Activated CD8-positive, alpha-beta T cell treated with anti-CD3 and anti-CD28 coated beads, Interleukin-2, amount 10 ng/mL, durations not matched to agents 7 days and 5 days (primary cell): ENCODE measurements around the gene RGSL1. TPM values are rescaled to one million over a fixed set of nuclear protein-coding genes. Genes with fewer than 3 reads are reported as not detected.

Source experiments
- ATAC-seq: fragments of 150-1000 bp; cut with Tn5 transposase; one replicate; pipeline ENCODE4 v1.10.0; 2021; ENCODE audit warnings: moderate library complexity
- CTCF ChIA-PET: fragments of 350-600 bp; sonication (Branson Sonifier 250); formaldehyde crosslinking; loops from one replicate; lab custom pipeline; 2021; ENCODE audit warnings: antibody characterized with exemption; lab: Charles Lee
- POLR2A ChIA-PET: fragments of 350-600 bp; sonication (Branson Sonifier 250); formaldehyde crosslinking; loops from one replicate; lab custom pipeline; 2021; ENCODE audit warnings: antibody characterized with exemption; lab: Charles Lee
- DNase-seq: peaks from one replicate; pipeline ENCODE4 v3.0.0-alpha.2; 2020
- H3K27ac Mint-ChIP-seq: one replicate; pipeline ENCODE4 v1.8.0; 2021; ENCODE audit warnings: mild to moderate bottlenecking, mixed read lengths
- H3K27me3 Mint-ChIP-seq: one replicate; pipeline ENCODE4 v1.8.0; 2021; ENCODE audit warnings: low read depth, mixed read lengths
- H3K36me3 Mint-ChIP-seq: one replicate; pipeline ENCODE4 v1.8.0; 2021; ENCODE audit warnings: low read depth, mixed read lengths
- H3K4me1 Mint-ChIP-seq: one replicate; pipeline ENCODE4 v1.8.0; 2021; ENCODE audit warnings: low read depth, mixed read lengths
- H3K4me3 Mint-ChIP-seq: one replicate; pipeline ENCODE4 v1.8.0; 2021; ENCODE audit warnings: mild to moderate bottlenecking, mixed read lengths
- H3K9me3 Mint-ChIP-seq: one replicate; pipeline ENCODE4 v1.8.0; 2022; ENCODE audit warnings: mixed read lengths; ENCODE audit not compliant: insufficient read depth
- total RNA-seq, 2 experiments: library from RNA; stranded (reverse); gene quantifications; one replicate each; pipeline ENCODE4 v1.2.3, GENCODE V29; 2021

Gene RGSL1
- total RNA-seq, 2 experiments from 2014 or later, result not detected

- no peaks in the 10 kb centered on the region for H3K9me3 Mint-ChIP-seq
- ATAC-seq (no peak), DNase-seq (no peak)
- no peak overlapping the region for H3K4me3 Mint-ChIP-seq
- ChIA-PET POLR2A (interaction anchor here (0.6 to 2.3 kb wide), 2 partner anchors 8 to 243 kb away, joined by 3 to 12 read pairs; partner anchors contain the start of gene RNASEL), CTCF (interaction anchor here (1.0 to 17.9 kb wide), 5 partner anchors 9 to 193 kb away, joined by 3 to 899 read pairs (median 42); partner anchors contain the start of genes NPL, RGS16 and RNASEL)
- peaks cover 6% of the 10 kb centered on the region for H3K27me3 Mint-ChIP-seq
- peaks cover 7% of the 10 kb centered on the region for H3K4me1 Mint-ChIP-seq
- H3K36me3 Mint-ChIP-seq, result peaks cover 4% of the 10 kb centered on the region
- no peak overlapping the region for H3K27ac Mint-ChIP-seq
Measured at GRCh38 chr1:182596934-182597333, 147.0 kb downstream of the RGSL1 start.

GRCh38 chr1:182598296-182598695 lies 148.3 kb downstream of the RGSL1 start:
- H3K27ac Mint-ChIP-seq, result no peak overlapping the region
- DNase-seq (no peak), ATAC-seq (no peak)
- H3K27me3 Mint-ChIP-seq, result peaks cover 5% of the 10 kb centered on the region
- CTCF ChIA-PET, result interaction anchor here (1.0 to 17.9 kb wide), 12 partner anchors 9 to 513 kb away, joined by 3 to 899 read pairs (median 4); partner anchors contain the start of genes NPL and RNASEL
- H3K9me3 Mint-ChIP-seq, result no peaks in the 10 kb centered on the region
- POLR2A ChIA-PET, result interaction anchor here (0.6 to 2.3 kb wide), 2 partner anchors 9 to 326 kb away, joined by 3 to 12 read pairs; partner anchors contain the start of gene RNASEL
- H3K4me3 Mint-ChIP-seq, result no peak overlapping the region
- peaks cover 4% of the 10 kb centered on the region for H3K36me3 Mint-ChIP-seq
- peaks cover 7% of the 10 kb centered on the region for H3K4me1 Mint-ChIP-seq

- Mint-ChIP-seq H3K36me3 (peaks cover 4% of the 10 kb centered on the region), H3K27me3 (peaks cover 4% of the 10 kb centered on the region), H3K4me3 (no peak overlapping the region), H3K9me3 (no peaks in the 10 kb centered on the region), H3K27ac (no peak overlapping the region), H3K4me1 (peaks cover 7% of the 10 kb centered on the region)
- POLR2A ChIA-PET, result interaction anchor here (1.0 kb wide), 1 partner anchor 25 kb away, joined by 3 read pairs; no protein-coding TSS in a partner anchor
- DNase-seq (peak; percentile 45), ATAC-seq (no peak)
- CTCF ChIA-PET, result interaction anchor here (0.7 to 17.9 kb wide), 15 partner anchors 13 to 514 kb away, joined by 3 to 899 read pairs (median 4); partner anchors contain the start of genes NPL and RNASEL
Measured at GRCh38 chr1:182599339-182599738, 149.4 kb downstream of the RGSL1 start.

- Mint-ChIP-seq H3K36me3 (peaks cover 4% of the 10 kb centered on the region), H3K27ac (no peak overlapping the region), H3K4me1 (peaks cover 7% of the 10 kb centered on the region), H3K27me3 (peaks cover 5% of the 10 kb centered on the region), H3K9me3 (no peaks in the 10 kb centered on the region), H3K4me3 (no peak overlapping the region)
- ChIA-PET POLR2A (interaction anchor here (1.0 kb wide), 2 partner anchors 24 to 187 kb away, joined by 3 read pairs; no protein-coding TSS in a partner anchor), CTCF (interaction anchor here (0.6 to 17.9 kb wide), 22 partner anchors 12 to 651 kb away, joined by 3 to 899 read pairs (median 4); partner anchors contain the start of genes NPL and RNASEL)
- no peak for ATAC-seq
- no peak for DNase-seq
Measured at GRCh38 chr1:182600036-182600713, 150.2 kb downstream of the RGSL1 start.

GRCh38 chr1:182600745-182601415 lies 150.9 kb downstream of the RGSL1 start:
- DNase-seq, result no peak
- H3K4me3 Mint-ChIP-seq, result no peak overlapping the region
- H3K27me3 Mint-ChIP-seq, result peaks cover 9% of the 10 kb centered on the region
- ATAC-seq, result no peak
- CTCF ChIA-PET, result interaction anchor here (0.5 to 17.9 kb wide), 28 partner anchors 12 to 513 kb away, joined by 3 to 899 read pairs (median 4); partner anchors contain the start of genes NPL and RNASEL
- peaks cover 5% of the 10 kb centered on the region for H3K4me1 Mint-ChIP-seq
- H3K27ac Mint-ChIP-seq, result no peak overlapping the region
- no peaks in the 10 kb centered on the region for H3K9me3 Mint-ChIP-seq
- peaks cover 4% of the 10 kb centered on the region for H3K36me3 Mint-ChIP-seq
- POLR2A ChIA-PET, result interaction anchor here (1.0 to 1.1 kb wide), 3 partner anchors 181 to 186 kb away, joined by 3 to 10 read pairs (median 4); no protein-coding TSS in a partner anchor

GRCh38 chr1:182601416-182601786 lies 151.5 kb downstream of the RGSL1 start:
- ChIA-PET POLR2A (interaction anchor here (1.0 to 1.1 kb wide), 2 partner anchors 181 to 182 kb away, joined by 4 to 10 read pairs; no protein-coding TSS in a partner anchor), CTCF (interaction anchor here (0.7 to 17.9 kb wide), 22 partner anchors 8 to 242 kb away, joined by 3 to 899 read pairs (median 4); partner anchors contain the start of genes NPL and RNASEL)
- no peak overlapping the region for H3K27ac Mint-ChIP-seq
- H3K36me3 Mint-ChIP-seq, result peaks cover 4% of the 10 kb centered on the region
- H3K4me3 Mint-ChIP-seq, result no peak overlapping the region
- peaks cover 4% of the 10 kb centered on the region for H3K4me1 Mint-ChIP-seq
- ATAC-seq (no peak), DNase-seq (peak; percentile 80)
- peaks cover 9% of the 10 kb centered on the region for H3K27me3 Mint-ChIP-seq
- H3K9me3 Mint-ChIP-seq, result no peaks in the 10 kb centered on the region

- Mint-ChIP-seq H3K36me3 (peaks cover 4% of the 10 kb centered on the region), H3K4me3 (no peak overlapping the region), H3K27me3 (peaks cover 12% of the 10 kb centered on the region), H3K27ac (no peak overlapping the region), H3K9me3 (no peaks in the 10 kb centered on the region), H3K4me1 (peaks cover 4% of the 10 kb centered on the region)
- POLR2A ChIA-PET, result interaction anchor here (1.1 kb wide), 1 partner anchor 182 kb away, joined by 4 read pairs; no protein-coding TSS in a partner anchor
- ATAC-seq (no peak), DNase-seq (no peak)
- CTCF ChIA-PET, result interaction anchor here (0.8 to 17.9 kb wide), 15 partner anchors 9 to 188 kb away, joined by 3 to 899 read pairs (median 4); partner anchors contain the start of genes NPL and RNASEL
Measured at GRCh38 chr1:182601913-182602312, 152.0 kb downstream of the RGSL1 start.

GRCh38 chr1:182602935-182603645 lies 153.1 kb downstream of the RGSL1 start:
- ChIA-PET POLR2A (interaction anchor here (0.7 to 4.6 kb wide), 3 partner anchors 12 to 189 kb away, joined by 3 to 43 read pairs (median 5); no protein-coding TSS in a partner anchor), CTCF (interaction anchor here (0.7 to 17.9 kb wide), 9 partner anchors 8 to 244 kb away, joined by 3 to 899 read pairs (median 4); partner anchors contain the start of gene NPL)
- H3K4me3 Mint-ChIP-seq, result no peak overlapping the region
- no peaks in the 10 kb centered on the region for H3K9me3 Mint-ChIP-seq
- H3K36me3 Mint-ChIP-seq, result peaks cover 4% of the 10 kb centered on the region
- peaks cover 11% of the 10 kb centered on the region for H3K4me1 Mint-ChIP-seq
- DNase-seq (peak; percentile 44), ATAC-seq (peak; percentile 50)
- peak overlapping the region; percentile 47 for H3K27ac Mint-ChIP-seq
- peaks cover 18% of the 10 kb centered on the region for H3K27me3 Mint-ChIP-seq

- Mint-ChIP-seq H3K36me3 (peaks cover 4% of the 10 kb centered on the region), H3K9me3 (no peaks in the 10 kb centered on the region), H3K4me3 (no peak overlapping the region), H3K4me1 (peaks cover 11% of the 10 kb centered on the region), H3K27me3 (peaks cover 23% of the 10 kb centered on the region), H3K27ac (peak overlapping the region; percentile 47)
- ChIA-PET CTCF (interaction anchor here (0.7 to 17.9 kb wide), 10 partner anchors 9 to 244 kb away, joined by 3 to 899 read pairs (median 4); partner anchors contain the start of gene NPL), POLR2A (interaction anchor here (0.7 to 4.6 kb wide), 3 partner anchors 12 to 188 kb away, joined by 3 to 43 read pairs (median 5); no protein-coding TSS in a partner anchor)
- peak; percentile 6 for ATAC-seq
- DNase-seq, result no peak
Measured at GRCh38 chr1:182603646-182604174, 153.8 kb downstream of the RGSL1 start.
